Calu3 (cell line): ENCODE data around the gene C12orf42. TPM values are rescaled to one million over a fixed set of nuclear protein-coding genes. Genes with fewer than 3 reads are reported as not detected.

Source experiments
- BruUV-seq: library from RNA; stranded (reverse); fragments of 400-500 nt; replicated peaks from 2 replicates; lab custom pipeline; 2021; lab: Mats Ljungman, UMichigan
- CTCF ChIA-PET: fragments of 300-600 bp; sonication (Branson Sonifier 250); formaldehyde crosslinking; loops from one replicate; lab custom pipeline; 2022; ENCODE audit warnings: antibody characterized with exemption; lab: Charles Lee
- DNase-seq: peaks from one replicate; pipeline ENCODE4 v3.0.0; 2022
- H3K27ac Mint-ChIP-seq: one replicate; pipeline ENCODE4 v1.8.0; 2022; ENCODE audit warnings: mixed read lengths; ENCODE audit not compliant: unreplicated experiment
- H3K27me3 Mint-ChIP-seq: one replicate; pipeline ENCODE4 v1.8.0; 2022; ENCODE audit warnings: mixed read lengths; ENCODE audit not compliant: unreplicated experiment
- H3K36me3 Mint-ChIP-seq: one replicate; pipeline ENCODE4 v1.8.0; 2022; ENCODE audit warnings: mild to moderate bottlenecking, moderate library complexity, mixed read lengths; ENCODE audit not compliant: insufficient read depth, unreplicated experiment
- H3K4me1 Mint-ChIP-seq: one replicate; pipeline ENCODE4 v1.8.0; 2022; ENCODE audit warnings: mild to moderate bottlenecking, low read depth, mixed read lengths; ENCODE audit not compliant: unreplicated experiment
- H3K4me3 Mint-ChIP-seq: one replicate; pipeline ENCODE4 v1.8.0; 2022; ENCODE audit warnings: mild to moderate bottlenecking, low read depth, moderate library complexity, mixed read lengths; ENCODE audit not compliant: unreplicated experiment
- H3K9me3 Mint-ChIP-seq: one replicate; pipeline ENCODE4 v1.8.0; 2022; ENCODE audit warnings: low read depth, mixed read lengths; ENCODE audit not compliant: unreplicated experiment
- intact Hi-C: fragments of 100-400 bp; cut with micrococcal nuclease; formaldehyde crosslinking; loops from one replicate; pipeline ENCODE4 v1.10.0; 2022; ENCODE audit not compliant: unreplicated experiment
- total RNA-seq: library from RNA; stranded (reverse); gene quantifications from 2 replicates; pipeline ENCODE4 v1.2.3, GENCODE V29; 2022
- TF ChIP-seq, protein P1 (sequence below): fragments of 200-600 bp; IDR thresholded peaks from one replicate; pipeline ENCODE4 v1.8.0; 2022; ENCODE audit warnings: antibody characterized with exemption; ENCODE audit not compliant: unreplicated experiment

Gene C12orf42
- total RNA-seq, 1 experiment from 2014 or later, result not detected

DNA sequence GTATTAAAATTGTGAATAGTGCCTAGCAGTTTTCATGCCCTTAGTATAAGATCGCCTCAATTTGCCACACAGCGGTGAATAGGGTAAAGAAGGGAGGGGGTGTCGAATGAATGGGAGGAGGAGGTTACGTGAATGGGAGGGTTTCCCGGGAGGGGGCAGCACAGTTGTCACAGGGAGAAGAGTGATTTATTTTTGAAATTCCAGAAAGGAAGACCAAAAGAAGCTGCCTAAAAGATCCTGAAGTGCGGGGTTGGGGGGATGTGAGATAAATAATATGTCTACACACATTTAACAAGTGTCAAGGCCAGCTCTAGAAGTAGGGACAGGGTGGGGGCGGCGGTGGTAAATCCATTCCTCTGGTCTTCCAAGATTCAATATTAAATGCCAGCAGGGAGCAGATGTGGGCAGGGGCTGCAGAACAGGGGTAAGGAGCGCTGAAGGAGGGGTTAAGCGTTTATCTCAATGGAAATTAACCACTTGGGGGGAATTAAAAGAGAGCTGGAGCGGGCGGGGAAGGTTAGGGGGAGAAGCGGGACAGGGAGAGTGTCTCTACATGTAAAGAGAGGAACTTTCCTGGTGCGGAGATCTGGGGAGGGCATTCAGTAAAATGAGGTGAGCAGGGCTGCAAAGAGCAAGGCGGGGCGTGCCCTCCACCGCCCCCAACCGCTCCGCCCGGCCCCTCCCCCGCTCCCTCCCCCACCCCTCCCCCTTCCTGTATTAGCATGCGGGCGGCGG is 867 bp downstream of the C12orf42 start:
- Mint-ChIP-seq H3K9me3 (no peaks in the 10 kb centered on the region), H3K27me3 (peaks cover 34% of the 10 kb centered on the region), H3K27ac (no peak overlapping the region), H3K4me3 (no peak overlapping the region), H3K36me3 (no peaks in the 10 kb centered on the region), H3K4me1 (no peaks in the 10 kb centered on the region)
- CTCF ChIA-PET, result no interaction called here
- DNase-seq, result no peak
- no TSS peak for BruUV-seq
- intact Hi-C loops, result no loop called here
- TF ChIP-seq, protein P1, sequence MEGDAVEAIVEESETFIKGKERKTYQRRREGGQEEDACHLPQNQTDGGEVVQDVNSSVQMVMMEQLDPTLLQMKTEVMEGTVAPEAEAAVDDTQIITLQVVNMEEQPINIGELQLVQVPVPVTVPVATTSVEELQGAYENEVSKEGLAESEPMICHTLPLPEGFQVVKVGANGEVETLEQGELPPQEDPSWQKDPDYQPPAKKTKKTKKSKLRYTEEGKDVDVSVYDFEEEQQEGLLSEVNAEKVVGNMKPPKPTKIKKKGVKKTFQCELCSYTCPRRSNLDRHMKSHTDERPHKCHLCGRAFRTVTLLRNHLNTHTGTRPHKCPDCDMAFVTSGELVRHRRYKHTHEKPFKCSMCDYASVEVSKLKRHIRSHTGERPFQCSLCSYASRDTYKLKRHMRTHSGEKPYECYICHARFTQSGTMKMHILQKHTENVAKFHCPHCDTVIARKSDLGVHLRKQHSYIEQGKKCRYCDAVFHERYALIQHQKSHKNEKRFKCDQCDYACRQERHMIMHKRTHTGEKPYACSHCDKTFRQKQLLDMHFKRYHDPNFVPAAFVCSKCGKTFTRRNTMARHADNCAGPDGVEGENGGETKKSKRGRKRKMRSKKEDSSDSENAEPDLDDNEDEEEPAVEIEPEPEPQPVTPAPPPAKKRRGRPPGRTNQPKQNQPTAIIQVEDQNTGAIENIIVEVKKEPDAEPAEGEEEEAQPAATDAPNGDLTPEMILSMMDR, result no peak

DNA sequence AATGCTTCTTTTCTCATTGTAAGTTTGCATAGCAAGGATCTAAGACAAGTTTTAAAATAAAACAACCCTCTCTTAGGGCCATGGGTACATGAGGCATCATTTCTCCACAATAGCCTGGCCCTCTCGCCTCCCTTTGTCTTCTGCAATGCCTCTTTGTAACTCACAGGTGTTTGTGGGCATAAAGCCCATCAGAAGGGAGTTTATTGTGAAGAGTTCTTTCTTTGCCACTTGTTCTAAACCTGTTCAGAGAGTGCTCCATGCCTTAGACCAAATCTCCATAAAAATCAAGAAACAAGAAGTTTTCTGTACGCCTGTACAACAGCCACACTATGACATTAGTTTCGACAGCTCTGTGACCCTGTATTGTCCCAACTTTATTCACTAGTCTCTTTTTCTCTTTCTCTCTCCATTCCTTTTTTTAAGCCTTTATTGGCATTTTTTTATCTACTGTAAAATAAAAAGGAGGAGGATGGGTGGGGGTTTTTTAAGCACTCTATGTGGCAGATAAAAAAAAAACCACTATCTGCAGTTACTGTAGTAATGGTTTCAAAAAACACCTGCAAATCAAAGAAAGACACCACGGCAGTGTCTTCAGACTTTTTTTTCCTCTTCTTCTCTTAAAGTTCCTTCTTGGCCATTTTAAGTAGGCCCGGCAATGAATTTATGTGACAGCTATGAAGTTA is 1.6 kb downstream of the C12orf42 start:
- DNase-seq, result no peak
- no peak overlapping the region for H3K4me3 Mint-ChIP-seq
- CTCF ChIA-PET, result no interaction called here
- TF ChIP-seq, protein P1, result no peak
- peaks cover 34% of the 10 kb centered on the region for H3K27me3 Mint-ChIP-seq
- intact Hi-C loops, result no loop called here
- H3K4me1 Mint-ChIP-seq, result no peaks in the 10 kb centered on the region
- no TSS peak for BruUV-seq
- H3K36me3 Mint-ChIP-seq, result no peaks in the 10 kb centered on the region
- no peak overlapping the region for H3K27ac Mint-ChIP-seq
- H3K9me3 Mint-ChIP-seq, result no peaks in the 10 kb centered on the region

DNA sequence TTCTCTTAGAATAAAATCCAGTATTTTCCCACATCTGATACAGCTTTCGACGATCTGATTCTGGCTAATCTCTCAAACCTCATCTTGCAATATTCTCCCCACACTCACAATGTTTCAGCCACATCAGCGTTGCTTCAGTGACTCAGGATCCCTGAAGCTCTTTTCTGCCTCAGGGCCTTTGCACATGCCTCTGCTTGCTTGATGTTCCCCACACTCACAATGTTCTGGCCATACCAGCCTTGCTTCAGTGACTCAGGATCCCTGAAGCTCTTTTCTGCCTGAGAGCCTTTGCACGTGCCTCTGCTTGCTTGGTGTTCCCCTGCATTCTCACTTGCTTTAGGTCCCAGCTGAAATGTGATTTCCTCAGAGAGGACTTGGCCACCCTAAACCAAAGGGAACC is 2.6 kb downstream of the C12orf42 start:
- TF ChIP-seq, protein P1, result no peak
- DNase-seq, result no peak
- Mint-ChIP-seq H3K4me3 (no peak overlapping the region), H3K9me3 (peaks cover 3% of the 10 kb centered on the region), H3K27ac (no peak overlapping the region), H3K4me1 (no peaks in the 10 kb centered on the region), H3K27me3 (peaks cover 34% of the 10 kb centered on the region), H3K36me3 (no peaks in the 10 kb centered on the region)
- intact Hi-C loops, result no loop called here
- CTCF ChIA-PET, result interaction anchor here (0.7 kb wide), 1 partner anchor 55 kb away, joined by 6 read pairs; no protein-coding TSS in a partner anchor
- no TSS peak for BruUV-seq

DNA sequence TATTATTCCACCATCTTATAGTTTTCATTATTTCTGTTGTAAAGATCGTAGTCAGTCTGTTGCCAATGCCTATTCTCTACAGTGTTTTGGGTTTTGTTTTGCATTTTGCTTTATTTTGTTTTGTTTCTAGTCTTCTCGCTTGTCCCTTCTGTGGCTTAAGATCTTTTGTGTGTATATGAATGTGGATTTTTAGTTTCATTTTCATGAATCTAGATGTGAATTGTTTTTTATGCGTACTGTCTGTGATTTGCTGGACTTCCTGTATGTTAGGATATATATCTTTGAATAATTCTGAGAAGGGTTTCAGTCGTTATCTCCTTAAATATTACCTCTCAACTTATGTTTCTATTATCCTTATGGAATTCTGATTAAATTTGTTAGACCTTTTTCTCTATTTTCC is 13.4 kb downstream of the C12orf42 start:
- Mint-ChIP-seq H3K36me3 (no peaks in the 10 kb centered on the region), H3K4me3 (no peak overlapping the region), H3K27me3 (no peaks in the 10 kb centered on the region), H3K9me3 (no peaks in the 10 kb centered on the region), H3K27ac (no peak overlapping the region), H3K4me1 (no peaks in the 10 kb centered on the region)
- CTCF ChIA-PET, result no interaction called here
- TF ChIP-seq, protein P1, result no peak
- DNase-seq, result no peak
- no TSS peak for BruUV-seq
- intact Hi-C loops, result no loop called here
